K562 (cell line): ENCODE data around the gene CNGA1. TPM values are rescaled to one million over a fixed set of nuclear protein-coding genes. Genes with fewer than 3 reads are reported as not detected.

Source experiments
- ILF3 ChIP-seq: fragments of 450-650 bp; IDR thresholded peaks from 2 replicates; pipeline ENCODE4 v1.6.1; 2018; ENCODE audit warnings: antibody characterized with exemption, mild to moderate bottlenecking, moderate library complexity, borderline replicate concordance
- POLR2H ChIP-seq: IDR thresholded peaks from 2 replicates; pipeline ENCODE4 v1.6.1; 2016; ENCODE audit warnings: missing genetic modification characterization, low read depth, mild to moderate bottlenecking, control low read depth, missing compliant biosample characterization, moderate library complexity
- SRSF3 ChIP-seq: fragments of 200-400 bp; formaldehyde crosslinking; IDR thresholded peaks from 2 replicates; pipeline ENCODE4 v1.6.1; 2016; ENCODE audit warnings: mild to moderate bottlenecking, low read length, moderate library complexity; ENCODE audit not compliant: insufficient read depth
- TAF7 ChIP-seq: fragments of 450-650 bp; IDR thresholded peaks from 2 replicates; pipeline ENCODE4 v1.6.1; 2016; ENCODE audit warnings: missing genetic modification characterization, missing compliant biosample characterization
- ZKSCAN1 ChIP-seq: fragments of 150-350 bp; IDR thresholded peaks from 2 replicates; pipeline ENCODE4 v1.6.1; 2016; ENCODE audit warnings: low read depth, low read length
- polyA plus RNA-seq, 8 experiments: library from polyadenylated mRNA; depleted of rRNA in 4 of 8; stranded (reverse) in 5 of 8; unstranded in 3 of 8; fragments of >200 nt; fragmentation: Nextera tagmentation in 2 of 8; fragmentation: Illumina TruSeq in 1 of 8; extraction: Ambion mirVana in 2 of 8; extraction: Trizol in 1 of 8; gene quantifications; 2 replicates each; pipeline versions ENCODE4 v1.2.1 to v1.2.3, GENCODE V29; 2011 to 2014; ENCODE audit warnings: inconsistent platforms in 1 of 8, missing spikeins in 1 of 8
- total RNA-seq, 7 experiments: library from RNA; depleted of rRNA in 6 of 7; stranded (reverse); fragments of >200 nt in 6 of 7; fragmentation: Illumina TruSeq in 2 of 7; extraction: Trizol in 2 of 7; gene quantifications; 2 replicates each; pipeline versions ENCODE4 v1.2.1 to v1.2.3, GENCODE V29; 2011 to 2021; ENCODE audit warnings: low replicate concordance in 1 of 7
- TF ChIP-seq, protein P1 (sequence below): fragments of 200-800 bp; sonication (Bioruptor generic); IDR thresholded peaks from 2 replicates; pipeline ENCODE4 v1.6.1; 2017; ENCODE audit warnings: missing genetic modification characterization, missing compliant biosample characterization
- TF ChIP-seq, protein P2 (sequence below): IDR thresholded peaks from 2 replicates; pipeline ENCODE4 v1.6.1; 2011; ENCODE audit warnings: borderline replicate concordance, low read depth, mild to moderate bottlenecking, moderate library complexity, low read length; ENCODE audit not compliant: insufficient read depth, poor library complexity, severe bottlenecking
- TF ChIP-seq, protein P3 (sequence below): sonication (generic); formaldehyde crosslinking; IDR thresholded peaks from 2 replicates; pipeline ENCODE4 v1.8.0; 2023; ENCODE audit warnings: mild to moderate bottlenecking, missing genetic modification reagents
- TF ChIP-seq, protein P4 (sequence below), 2 experiments: IDR thresholded peaks; 2 replicates each; pipeline ENCODE4 v1.6.1; 2011; ENCODE audit warnings: borderline replicate concordance in 1 of 2, control low read depth in 1 of 2, low read depth in 1 of 2, low read length in 1 of 2, mild to moderate bottlenecking in 1 of 2, mixed read lengths in 1 of 2, moderate library complexity in 1 of 2; ENCODE audit not compliant: insufficient read depth in 1 of 2, insufficient read length in 1 of 2, poor library complexity in 1 of 2, severe bottlenecking in 1 of 2; ENCODE audit errors: extremely low read depth in 1 of 2

Gene CNGA1
- total and polyA plus RNA-seq, 9 of the 15 experiments (the other 6 are each of a cell fraction or from before 2014, with no cell fraction given) = 0.03 to 0.29 (median 0.04) TPM; not detected in 5

DNA sequence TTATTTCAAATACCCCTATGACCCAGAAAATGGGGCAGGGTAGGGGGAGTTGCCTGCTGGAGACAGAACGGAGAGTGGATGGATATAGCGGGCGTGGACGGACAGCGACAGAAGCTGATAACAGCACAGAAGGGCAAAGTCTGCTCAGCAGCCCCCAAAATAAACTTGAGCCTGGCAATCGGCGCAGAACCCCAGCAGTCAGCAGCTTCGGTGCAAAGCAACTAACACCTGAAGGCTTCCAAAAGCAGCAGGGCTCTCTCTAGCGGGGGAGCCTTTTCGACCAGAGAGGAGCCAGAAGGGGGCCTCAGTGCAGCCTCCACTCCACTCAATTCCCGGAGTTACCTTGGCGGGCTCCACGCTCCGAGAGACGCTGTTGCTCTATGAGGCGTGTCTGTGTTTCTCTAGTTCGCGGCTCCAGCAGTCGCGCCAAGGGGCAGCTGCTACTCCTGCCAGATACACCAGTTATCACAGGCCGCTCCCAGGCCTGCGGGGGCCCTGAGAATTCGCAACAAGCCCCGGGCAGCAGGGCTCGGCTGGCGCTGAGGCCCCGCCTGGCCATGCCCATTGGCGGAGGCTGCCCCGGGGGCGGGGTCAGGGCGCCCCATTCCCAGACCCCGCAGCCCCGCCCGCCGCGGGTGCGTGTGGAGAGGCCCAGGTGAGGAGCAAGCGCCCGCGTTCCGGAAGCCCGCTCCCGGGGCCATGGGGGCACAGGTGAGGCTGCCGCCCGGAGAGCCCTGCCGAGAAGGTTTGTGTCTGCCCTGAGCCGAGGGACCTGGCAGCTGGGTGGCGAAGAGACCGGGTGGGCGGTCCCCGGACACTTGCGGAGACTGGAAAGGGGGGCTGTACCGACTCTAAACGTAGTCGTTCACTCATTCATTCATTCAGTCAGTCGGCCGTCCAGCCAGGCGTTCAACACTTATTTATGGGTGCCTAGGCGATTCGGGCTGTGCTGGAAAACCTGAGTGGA, at the start of gene CNGA1, which contains the start of gene NIPAL1 (continued):
- TF ChIP-seq ILF3 = no peak
- no peak for TF ChIP-seq TAF7
- TF ChIP-seq SRSF3 = no peak
- TF ChIP-seq POLR2H (tag) = no peak
- TF ChIP-seq, protein P1, sequence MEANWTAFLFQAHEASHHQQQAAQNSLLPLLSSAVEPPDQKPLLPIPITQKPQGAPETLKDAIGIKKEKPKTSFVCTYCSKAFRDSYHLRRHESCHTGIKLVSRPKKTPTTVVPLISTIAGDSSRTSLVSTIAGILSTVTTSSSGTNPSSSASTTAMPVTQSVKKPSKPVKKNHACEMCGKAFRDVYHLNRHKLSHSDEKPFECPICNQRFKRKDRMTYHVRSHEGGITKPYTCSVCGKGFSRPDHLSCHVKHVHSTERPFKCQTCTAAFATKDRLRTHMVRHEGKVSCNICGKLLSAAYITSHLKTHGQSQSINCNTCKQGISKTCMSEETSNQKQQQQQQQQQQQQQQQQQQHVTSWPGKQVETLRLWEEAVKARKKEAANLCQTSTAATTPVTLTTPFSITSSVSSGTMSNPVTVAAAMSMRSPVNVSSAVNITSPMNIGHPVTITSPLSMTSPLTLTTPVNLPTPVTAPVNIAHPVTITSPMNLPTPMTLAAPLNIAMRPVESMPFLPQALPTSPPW (CRISPR knock-in tag) = peak; percentile 84
- TF ChIP-seq, protein P2, sequence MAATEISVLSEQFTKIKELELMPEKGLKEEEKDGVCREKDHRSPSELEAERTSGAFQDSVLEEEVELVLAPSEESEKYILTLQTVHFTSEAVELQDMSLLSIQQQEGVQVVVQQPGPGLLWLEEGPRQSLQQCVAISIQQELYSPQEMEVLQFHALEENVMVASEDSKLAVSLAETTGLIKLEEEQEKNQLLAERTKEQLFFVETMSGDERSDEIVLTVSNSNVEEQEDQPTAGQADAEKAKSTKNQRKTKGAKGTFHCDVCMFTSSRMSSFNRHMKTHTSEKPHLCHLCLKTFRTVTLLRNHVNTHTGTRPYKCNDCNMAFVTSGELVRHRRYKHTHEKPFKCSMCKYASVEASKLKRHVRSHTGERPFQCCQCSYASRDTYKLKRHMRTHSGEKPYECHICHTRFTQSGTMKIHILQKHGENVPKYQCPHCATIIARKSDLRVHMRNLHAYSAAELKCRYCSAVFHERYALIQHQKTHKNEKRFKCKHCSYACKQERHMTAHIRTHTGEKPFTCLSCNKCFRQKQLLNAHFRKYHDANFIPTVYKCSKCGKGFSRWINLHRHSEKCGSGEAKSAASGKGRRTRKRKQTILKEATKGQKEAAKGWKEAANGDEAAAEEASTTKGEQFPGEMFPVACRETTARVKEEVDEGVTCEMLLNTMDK = peak; percentile 68
- TF ChIP-seq, protein P3, sequence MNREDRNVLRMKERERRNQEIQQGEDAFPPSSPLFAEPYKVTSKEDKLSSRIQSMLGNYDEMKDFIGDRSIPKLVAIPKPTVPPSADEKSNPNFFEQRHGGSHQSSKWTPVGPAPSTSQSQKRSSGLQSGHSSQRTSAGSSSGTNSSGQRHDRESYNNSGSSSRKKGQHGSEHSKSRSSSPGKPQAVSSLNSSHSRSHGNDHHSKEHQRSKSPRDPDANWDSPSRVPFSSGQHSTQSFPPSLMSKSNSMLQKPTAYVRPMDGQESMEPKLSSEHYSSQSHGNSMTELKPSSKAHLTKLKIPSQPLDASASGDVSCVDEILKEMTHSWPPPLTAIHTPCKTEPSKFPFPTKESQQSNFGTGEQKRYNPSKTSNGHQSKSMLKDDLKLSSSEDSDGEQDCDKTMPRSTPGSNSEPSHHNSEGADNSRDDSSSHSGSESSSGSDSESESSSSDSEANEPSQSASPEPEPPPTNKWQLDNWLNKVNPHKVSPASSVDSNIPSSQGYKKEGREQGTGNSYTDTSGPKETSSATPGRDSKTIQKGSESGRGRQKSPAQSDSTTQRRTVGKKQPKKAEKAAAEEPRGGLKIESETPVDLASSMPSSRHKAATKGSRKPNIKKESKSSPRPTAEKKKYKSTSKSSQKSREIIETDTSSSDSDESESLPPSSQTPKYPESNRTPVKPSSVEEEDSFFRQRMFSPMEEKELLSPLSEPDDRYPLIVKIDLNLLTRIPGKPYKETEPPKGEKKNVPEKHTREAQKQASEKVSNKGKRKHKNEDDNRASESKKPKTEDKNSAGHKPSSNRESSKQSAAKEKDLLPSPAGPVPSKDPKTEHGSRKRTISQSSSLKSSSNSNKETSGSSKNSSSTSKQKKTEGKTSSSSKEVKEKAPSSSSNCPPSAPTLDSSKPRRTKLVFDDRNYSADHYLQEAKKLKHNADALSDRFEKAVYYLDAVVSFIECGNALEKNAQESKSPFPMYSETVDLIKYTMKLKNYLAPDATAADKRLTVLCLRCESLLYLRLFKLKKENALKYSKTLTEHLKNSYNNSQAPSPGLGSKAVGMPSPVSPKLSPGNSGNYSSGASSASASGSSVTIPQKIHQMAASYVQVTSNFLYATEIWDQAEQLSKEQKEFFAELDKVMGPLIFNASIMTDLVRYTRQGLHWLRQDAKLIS (CRISPR knock-in tag) = peak; percentile 62; the same call in 1 of the 2 replicates
- 0 out of 2 replicates have a peak, but pooled peaks have one; percentile 39 for TF ChIP-seq ZKSCAN1
- TF ChIP-seq, protein P4, sequence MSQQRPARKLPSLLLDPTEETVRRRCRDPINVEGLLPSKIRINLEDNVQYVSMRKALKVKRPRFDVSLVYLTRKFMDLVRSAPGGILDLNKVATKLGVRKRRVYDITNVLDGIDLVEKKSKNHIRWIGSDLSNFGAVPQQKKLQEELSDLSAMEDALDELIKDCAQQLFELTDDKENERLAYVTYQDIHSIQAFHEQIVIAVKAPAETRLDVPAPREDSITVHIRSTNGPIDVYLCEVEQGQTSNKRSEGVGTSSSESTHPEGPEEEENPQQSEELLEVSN (IDR thresholded peaks at IDR 0.05; ENCODE audit: borderline replicate concordance in 1 of 2, extremely low read depth in 1 of 2, insufficient read depth in 1 of 2, insufficient read length in 1 of 2, low read depth in 1 of 2, low read length in 1 of 2, poor library complexity in 1 of 2, severe bottlenecking in 1 of 2) = peak in 1 of 2 experiments; percentile 72
